Psoas muscle (tissue), 8 donors: ENCODE data around the gene SCNN1A. TPM values are rescaled to one million over a fixed set of nuclear protein-coding genes. Genes with fewer than 3 reads are reported as not detected.

Experiments
- ATAC-seq, 4 donors: fragments of 200-7000 bp; cut with Tn5 transposase; one replicate each; pipeline ENCODE4 v1.9.1; 2020; ENCODE audit warnings: moderate library complexity in 3 of 4, mild to moderate bottlenecking in 2 of 4
- DNase-seq, 2 donors: peaks; one replicate each; pipeline ENCODE4 v3.0.0-alpha.2; 2020
- H3K27ac ChIP-seq: fragments of 200-600 bp; one replicate; pipeline ENCODE4 v1.8.0; 2022
- H3K27me3 ChIP-seq, 3 donors: fragments of 200-600 bp in 1 of 3; one replicate each; pipeline versions ENCODE4 v1.6.1 to v1.8.0; 2013 to 2022; ENCODE audit warnings: low read length in 2 of 3, mild to moderate bottlenecking in 2 of 3, moderate library complexity in 1 of 3; ENCODE audit not compliant: insufficient read depth in 3 of 3
- H3K36me3 ChIP-seq, 2 donors: fragments of 200-600 bp in 1 of 2; one replicate each; pipeline versions ENCODE4 v1.6.1 to v1.8.0; 2013 to 2022; ENCODE audit warnings: low read depth in 1 of 2, mild to moderate bottlenecking in 1 of 2, moderate library complexity in 1 of 2; ENCODE audit not compliant: insufficient read depth in 1 of 2
- H3K4me1 ChIP-seq: fragments of 200-600 bp; one replicate; pipeline ENCODE4 v1.8.0; 2022
- H3K4me3 ChIP-seq: fragments of 200-600 bp; one replicate; pipeline ENCODE4 v1.8.0; 2022; ENCODE audit warnings: mild to moderate bottlenecking
- H3K9me3 ChIP-seq: fragments of 200-600 bp; one replicate; pipeline ENCODE4 v1.8.0; 2022
- WGBS, 3 donors: extraction: QIAGEN DNeasy Blood & Tissue Kit; methylation state at CpG; one replicate each; pipeline versions ENCODE4 v1.1.6 to v1.1.7; 2013; 5-methylcytosine and 5-hydroxymethylcytosine counted together
- intact Hi-C, 2 donors: fragments of 100-400 bp; cut with DNase I; formaldehyde crosslinking; loops; one replicate each; pipeline versions ENCODE4 v1.11.0 to v1.14.2; 2022
- polyA plus RNA-seq, 3 donors: library from polyadenylated mRNA; stranded (reverse); fragments of 200-250 nt; gene quantifications; one replicate each; pipeline ENCODE4 v1.2.3, GENCODE V29; 2013
- total RNA-seq, 4 donors: library from RNA; stranded (reverse); fragmentation: NEBNext Ultra II Directional in 2 of 4; extraction: Animal tissue kit (Norgen Biotek cat#: 25700) in 2 of 4; gene quantifications; one replicate each; pipeline versions ENCODE4 v1.2.1 to v1.2.4, GENCODE V29; 2021 to 2023
- TF ChIP-seq, protein P1 (sequence below): fragments of 200-600 bp; IDR thresholded peaks from one replicate; pipeline ENCODE4 v1.8.0; 2022; ENCODE audit warnings: antibody characterized with exemption
- donor health status: healthy with polysubstance abuse.
- donor health status: DM: no; HTN: no; CAD: no; lungs with moderate emphysema.
- donor health status: Bipolar disorder and iron deficiency.
- donor health status: healthy.
- donor health status: DM: yes; HTN: yes; CAD: no.
- donor health status: DM: no; HTN: no; CAD: no.
- donor health status: DM: no; HTN: no; CAD: no.
- donor health status: DM: yes; HTN: yes; CAD: no.

The SCNN1A gene
- total and polyA plus RNA-seq, 7 donors, result 0.03 to 0.57 (median 0.39) TPM

DNA sequence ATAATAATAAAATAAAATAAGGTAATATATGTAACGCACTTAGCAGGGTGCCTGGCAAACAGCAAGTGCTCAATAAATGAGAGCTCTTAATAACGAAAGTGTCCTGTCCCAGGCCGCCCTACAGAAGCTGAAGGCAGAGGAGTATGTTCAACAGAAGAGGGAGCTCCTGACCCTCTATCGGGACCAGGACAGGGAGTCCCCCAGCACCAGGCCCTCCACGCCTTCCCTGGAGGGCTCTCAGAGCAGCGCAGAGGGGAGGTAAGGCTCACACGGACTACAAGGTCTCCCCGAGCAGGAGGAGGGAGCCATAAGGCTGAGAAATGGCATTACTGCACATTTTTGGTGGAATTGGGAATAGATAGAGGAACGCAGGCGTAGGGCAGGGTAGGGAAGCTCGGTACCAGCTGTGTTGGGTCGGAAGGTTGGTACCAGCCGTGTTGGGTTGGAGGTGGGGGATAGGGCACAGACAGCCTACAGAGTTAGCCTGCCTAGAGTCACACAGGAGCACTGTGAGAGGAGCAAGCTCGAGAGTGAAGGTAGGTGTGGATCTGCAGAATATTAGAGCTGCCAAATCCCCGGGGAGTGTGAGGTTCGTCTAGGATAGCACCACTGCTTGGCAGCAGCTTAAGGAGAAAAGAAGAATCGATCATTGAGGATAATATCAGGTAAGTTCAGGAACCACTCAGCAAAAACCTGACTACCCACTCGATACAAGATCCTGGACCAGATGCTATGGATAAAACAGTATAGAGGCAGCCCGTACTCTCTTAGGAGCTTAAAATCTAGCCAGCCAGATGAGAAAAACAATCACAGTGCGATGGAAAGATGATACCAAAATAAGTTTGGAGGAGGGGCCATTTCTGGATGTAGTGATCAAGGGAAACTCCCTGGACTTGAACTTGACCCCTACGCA lies 48.8 kb downstream of the SCNN1A start:
- TF ChIP-seq, protein P1, sequence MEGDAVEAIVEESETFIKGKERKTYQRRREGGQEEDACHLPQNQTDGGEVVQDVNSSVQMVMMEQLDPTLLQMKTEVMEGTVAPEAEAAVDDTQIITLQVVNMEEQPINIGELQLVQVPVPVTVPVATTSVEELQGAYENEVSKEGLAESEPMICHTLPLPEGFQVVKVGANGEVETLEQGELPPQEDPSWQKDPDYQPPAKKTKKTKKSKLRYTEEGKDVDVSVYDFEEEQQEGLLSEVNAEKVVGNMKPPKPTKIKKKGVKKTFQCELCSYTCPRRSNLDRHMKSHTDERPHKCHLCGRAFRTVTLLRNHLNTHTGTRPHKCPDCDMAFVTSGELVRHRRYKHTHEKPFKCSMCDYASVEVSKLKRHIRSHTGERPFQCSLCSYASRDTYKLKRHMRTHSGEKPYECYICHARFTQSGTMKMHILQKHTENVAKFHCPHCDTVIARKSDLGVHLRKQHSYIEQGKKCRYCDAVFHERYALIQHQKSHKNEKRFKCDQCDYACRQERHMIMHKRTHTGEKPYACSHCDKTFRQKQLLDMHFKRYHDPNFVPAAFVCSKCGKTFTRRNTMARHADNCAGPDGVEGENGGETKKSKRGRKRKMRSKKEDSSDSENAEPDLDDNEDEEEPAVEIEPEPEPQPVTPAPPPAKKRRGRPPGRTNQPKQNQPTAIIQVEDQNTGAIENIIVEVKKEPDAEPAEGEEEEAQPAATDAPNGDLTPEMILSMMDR, result peak; percentile 63
- DNase-seq (peak; percentile 58 to 79), ATAC-seq (peak; percentile 48 to 69 (median 54))
- H3K4me1 ChIP-seq, result peaks cover 65% of the 10 kb centered on the region
- no peaks in the 10 kb centered on the region for H3K27me3 ChIP-seq
- intact Hi-C loops, result loop anchor here (5.0 kb wide), 2 partner anchors 126 to 141 kb away; partner anchors contain the start of gene TAPBPL (in 1 of the 2)
- H3K36me3 ChIP-seq, result peaks cover 2 to 40% of the 10 kb centered on the region in 2 donors
- H3K4me3 ChIP-seq, result peak overlapping the region; percentile 18
- H3K27ac ChIP-seq, result peak overlapping the region; percentile 47
- 28 to 59% (median 35%) methylated on average over 21 of the region's 21 CpGs for WGBS, 3 donors
- no peaks in the 10 kb centered on the region for H3K9me3 ChIP-seq

DNA sequence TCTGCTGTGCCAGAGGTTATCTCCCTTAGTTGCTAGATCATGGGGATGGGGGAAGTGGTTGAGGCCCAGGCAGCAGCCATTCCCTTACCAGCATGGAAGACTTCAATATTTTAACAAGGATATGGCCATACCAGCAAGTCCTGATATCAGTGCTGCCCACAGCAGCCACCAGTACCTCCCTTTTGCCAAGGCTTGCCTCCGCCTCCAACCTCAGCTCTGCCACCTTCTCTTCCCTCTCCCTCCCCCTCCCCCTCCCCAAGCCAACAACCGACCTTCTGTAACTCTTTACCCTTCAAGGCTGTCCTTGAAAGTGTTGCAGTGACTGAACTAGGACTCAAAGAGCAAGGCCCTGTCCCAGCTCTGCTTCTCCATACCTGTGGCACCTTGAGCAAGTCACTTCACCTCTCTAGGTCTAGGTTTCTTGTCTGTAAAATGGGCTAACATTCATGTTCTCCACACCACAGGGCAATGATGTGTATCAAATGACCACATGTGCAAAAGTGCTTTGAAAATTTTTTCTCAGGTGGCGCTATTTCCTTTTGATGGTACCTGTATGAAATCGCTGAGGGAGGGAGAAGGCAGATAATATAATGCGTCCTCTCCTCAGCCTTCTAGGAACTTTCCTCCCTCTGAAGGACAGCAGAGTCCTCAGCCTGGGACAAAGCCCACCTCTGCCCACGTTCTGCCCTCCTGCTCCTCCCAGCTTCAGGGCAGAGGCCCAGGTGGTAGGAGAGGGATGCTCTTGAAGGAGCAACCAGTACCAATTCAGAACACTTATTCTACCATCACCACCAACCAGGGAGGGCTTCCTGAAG lies 50.2 kb downstream of the SCNN1A start:
- WGBS, 3 donors, result 63 to 73% (median 71%) methylated on average over 6 of the region's 6 CpGs
- Histone ChIP-seq H3K4me1 (peaks cover 65% of the 10 kb centered on the region), H3K36me3 (peaks cover 2 to 26% of the 10 kb centered on the region in 2 donors), H3K27ac (peak overlapping the region; percentile 83), H3K9me3 (no peaks in the 10 kb centered on the region), H3K27me3 (no peaks in the 10 kb centered on the region), H3K4me3 (no peak overlapping the region)
- intact Hi-C loops, result loop anchor here (5.0 kb wide), 2 partner anchors 127 to 142 kb away; partner anchors contain the start of gene TAPBPL (in 1 of the 2)
- ATAC-seq, result no peak
- DNase-seq, result no peak
- TF ChIP-seq, protein P1, result no peak

DNA sequence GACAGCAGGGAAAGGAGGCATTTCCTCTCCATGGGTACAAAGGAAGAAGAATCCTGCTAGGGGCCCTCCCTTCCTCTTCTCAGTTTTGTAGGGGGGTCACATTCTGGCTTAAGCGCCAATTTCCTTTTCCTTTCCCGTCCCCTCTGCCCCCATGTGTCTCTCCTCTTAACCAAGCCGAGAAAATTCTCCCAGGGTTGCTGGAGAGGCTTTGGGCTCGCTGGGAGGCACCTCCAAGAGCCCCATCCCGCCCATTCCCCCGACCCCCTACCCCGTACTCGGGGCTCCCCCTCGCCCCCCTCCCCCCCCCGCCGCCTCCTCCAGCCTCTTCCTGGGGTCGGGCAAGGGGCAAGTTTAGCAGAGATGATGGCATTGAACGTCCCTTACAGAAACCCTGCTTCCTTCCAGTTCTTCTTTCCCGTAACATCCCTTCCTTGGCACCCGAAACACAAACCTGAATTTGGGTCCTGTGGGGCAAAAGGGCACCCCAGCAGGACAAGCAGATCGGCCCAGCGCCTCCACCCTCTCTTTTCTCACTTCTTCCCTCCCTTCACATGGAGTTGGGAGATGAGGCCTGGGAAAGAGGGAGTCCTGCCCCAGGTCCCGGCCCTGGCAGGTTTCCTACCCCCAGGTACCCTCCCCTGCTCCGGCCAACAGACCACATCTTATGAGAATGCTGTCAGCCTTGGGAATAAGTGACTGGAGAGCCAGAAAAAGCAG lies 51.2 kb downstream of the SCNN1A start:
- no peaks in the 10 kb centered on the region for H3K27me3 ChIP-seq
- no peak for ATAC-seq
- H3K4me3 ChIP-seq, result peak overlapping the region; percentile 42
- WGBS, 3 donors, result 39 to 57% (median 55%) methylated on average over 18 to 19 of the region's 19 CpGs
- peak overlapping the region; percentile 83 for H3K27ac ChIP-seq
- peaks cover under 1 to 16% of the 10 kb centered on the region in 2 donors for H3K36me3 ChIP-seq
- no peak for DNase-seq
- intact Hi-C loops, result no loop called here
- peaks cover 65% of the 10 kb centered on the region for H3K4me1 ChIP-seq
- H3K9me3 ChIP-seq, result no peaks in the 10 kb centered on the region
- TF ChIP-seq, protein P1, result no peak

DNA sequence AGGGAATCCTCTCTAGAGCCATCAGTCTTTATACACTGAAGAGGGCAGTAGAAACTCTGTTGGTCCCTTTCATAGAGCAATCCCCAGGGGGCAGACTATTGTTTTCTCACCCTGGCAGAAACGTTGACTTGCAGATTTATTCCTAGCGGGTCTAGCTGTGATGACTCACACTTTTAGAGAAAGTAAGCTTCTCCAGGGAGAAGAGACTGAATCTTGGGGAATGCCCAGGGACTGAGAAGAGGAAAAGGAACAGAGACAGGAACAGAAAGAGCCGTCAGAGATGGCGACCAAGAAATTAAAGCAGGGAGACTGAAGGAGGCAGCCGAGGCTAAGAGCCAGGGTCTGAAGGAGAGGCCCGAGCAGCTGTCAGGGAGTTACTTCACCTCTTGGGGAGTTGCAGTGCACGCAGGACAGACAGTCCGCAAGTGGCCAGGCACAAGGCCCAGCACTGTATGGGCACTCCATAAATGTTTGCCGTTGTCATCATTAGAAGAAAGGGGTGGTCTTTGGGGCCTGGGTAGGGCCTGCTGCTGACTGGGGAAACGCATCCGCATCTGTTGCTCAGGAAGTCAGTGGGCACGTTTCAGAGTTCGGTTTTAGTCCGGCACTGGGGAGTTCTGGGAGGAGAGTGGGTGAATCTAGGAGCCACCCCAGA lies 51.9 kb downstream of the SCNN1A start:
- Histone ChIP-seq H3K4me1 (peaks cover 65% of the 10 kb centered on the region), H3K27me3 (no peaks in the 10 kb centered on the region), H3K27ac (peak overlapping the region; percentile 83), H3K9me3 (no peaks in the 10 kb centered on the region), H3K36me3 (peaks cover 0 to 9% of the 10 kb centered on the region in 2 donors), H3K4me3 (peak overlapping the region; percentile 42)
- 9 to 16% (median 10%) methylated on average over 14 of the region's 14 CpGs for WGBS, 3 donors
- TF ChIP-seq, protein P1, result peak; percentile 53
- intact Hi-C loops, result no loop called here
- DNase-seq (peak; percentile 70 to 85), ATAC-seq (peak; percentile 69 to 77 (median 74))
